ENCODE data around the gene AGAP1. TPM values are rescaled to one million over a fixed set of nuclear protein-coding genes. Genes with fewer than 3 reads are reported as not detected.

AGAP1 gene
- total RNA-seq, 1 donor from 2014 or later: 39.0 TPM

DNA sequence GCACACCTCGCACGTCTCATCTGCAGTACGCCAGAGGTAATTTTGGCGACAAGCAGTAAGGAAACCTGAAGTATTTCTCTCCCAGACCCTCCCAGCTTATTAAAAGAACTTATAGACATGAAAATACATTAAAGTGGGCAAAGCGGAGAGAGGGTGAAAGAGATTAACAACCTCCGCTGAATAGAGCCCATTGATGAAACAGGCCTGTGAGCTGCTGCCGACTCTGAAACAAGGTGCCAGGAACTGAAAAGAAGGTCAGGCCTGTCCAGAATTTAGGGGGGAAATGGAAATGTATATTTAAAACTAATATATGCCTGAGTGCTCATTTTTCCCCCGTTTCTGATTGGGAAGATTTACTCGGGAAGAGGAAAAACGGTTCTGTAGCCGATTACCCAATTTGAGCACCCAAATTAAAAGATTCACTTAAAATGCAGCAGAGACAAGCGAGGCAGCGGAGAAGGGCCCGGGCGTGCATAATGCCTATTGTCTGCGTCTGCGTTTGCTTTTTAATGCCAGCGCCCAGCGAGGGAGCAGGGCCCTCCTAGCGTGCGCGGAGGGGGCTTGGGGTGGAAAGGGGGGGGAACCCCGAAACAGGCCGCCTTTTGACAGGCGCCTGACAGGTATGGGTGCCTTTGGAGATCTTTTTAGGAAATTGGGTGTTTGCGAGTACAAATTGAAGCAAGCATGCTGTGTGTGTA is 358.1 kb downstream of the AGAP1 start:
- no peaks in the 10 kb centered on the region for H3K4me1 Mint-ChIP-seq (ENCODE audit: low read depth)
- TF ChIP-seq, protein P1, sequence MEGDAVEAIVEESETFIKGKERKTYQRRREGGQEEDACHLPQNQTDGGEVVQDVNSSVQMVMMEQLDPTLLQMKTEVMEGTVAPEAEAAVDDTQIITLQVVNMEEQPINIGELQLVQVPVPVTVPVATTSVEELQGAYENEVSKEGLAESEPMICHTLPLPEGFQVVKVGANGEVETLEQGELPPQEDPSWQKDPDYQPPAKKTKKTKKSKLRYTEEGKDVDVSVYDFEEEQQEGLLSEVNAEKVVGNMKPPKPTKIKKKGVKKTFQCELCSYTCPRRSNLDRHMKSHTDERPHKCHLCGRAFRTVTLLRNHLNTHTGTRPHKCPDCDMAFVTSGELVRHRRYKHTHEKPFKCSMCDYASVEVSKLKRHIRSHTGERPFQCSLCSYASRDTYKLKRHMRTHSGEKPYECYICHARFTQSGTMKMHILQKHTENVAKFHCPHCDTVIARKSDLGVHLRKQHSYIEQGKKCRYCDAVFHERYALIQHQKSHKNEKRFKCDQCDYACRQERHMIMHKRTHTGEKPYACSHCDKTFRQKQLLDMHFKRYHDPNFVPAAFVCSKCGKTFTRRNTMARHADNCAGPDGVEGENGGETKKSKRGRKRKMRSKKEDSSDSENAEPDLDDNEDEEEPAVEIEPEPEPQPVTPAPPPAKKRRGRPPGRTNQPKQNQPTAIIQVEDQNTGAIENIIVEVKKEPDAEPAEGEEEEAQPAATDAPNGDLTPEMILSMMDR (IDR thresholded peaks at IDR 0.05): no peak
- no peaks in the 10 kb centered on the region for H3K36me3 Mint-ChIP-seq (ENCODE audit: low read depth)
- no peak overlapping the region for H3K27ac Mint-ChIP-seq (ENCODE audit: unreplicated experiment)
- no peak overlapping the region for H3K4me3 Mint-ChIP-seq (ENCODE audit: unreplicated experiment)
- no peaks in the 10 kb centered on the region for H3K27me3 Mint-ChIP-seq (ENCODE audit: low read depth)
- no peak for DNase-seq (ENCODE audit: low spot score)
- no peaks in the 10 kb centered on the region for H3K9me3 Mint-ChIP-seq (ENCODE audit: low read depth)

DNA sequence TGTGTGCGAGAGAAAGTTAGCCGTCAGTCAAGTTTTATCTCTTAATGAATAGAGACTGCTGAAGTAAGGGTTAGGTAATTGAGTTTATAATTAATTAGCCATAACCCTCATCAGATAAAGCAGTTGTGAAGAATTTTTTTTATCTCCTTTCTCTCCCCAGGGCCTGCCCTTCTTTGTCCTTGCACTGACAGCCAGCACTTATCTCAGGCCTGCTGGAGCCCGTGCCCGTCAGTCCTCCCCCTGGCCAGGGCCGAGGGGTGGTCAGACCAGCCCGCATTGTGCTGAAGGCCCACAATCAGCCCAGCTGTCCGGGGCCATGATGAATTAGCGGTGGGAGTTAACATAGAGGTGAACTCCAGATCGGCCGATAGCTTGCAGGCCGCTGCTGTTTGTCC is 358.7 kb downstream of the AGAP1 start:
- no peak overlapping the region for H3K27ac Mint-ChIP-seq (ENCODE audit: unreplicated experiment)
- no peaks in the 10 kb centered on the region for H3K4me1 Mint-ChIP-seq (ENCODE audit: low read depth)
- H3K27me3 Mint-ChIP-seq (ENCODE audit: low read depth): no peaks in the 10 kb centered on the region
- no peaks in the 10 kb centered on the region for H3K36me3 Mint-ChIP-seq (ENCODE audit: low read depth)
- no peaks in the 10 kb centered on the region for H3K9me3 Mint-ChIP-seq (ENCODE audit: low read depth)
- TF ChIP-seq, protein P1 (IDR thresholded peaks at IDR 0.05): no peak
- DNase-seq (ENCODE audit: low spot score): no peak
- no peak overlapping the region for H3K4me3 Mint-ChIP-seq (ENCODE audit: unreplicated experiment)

DNA sequence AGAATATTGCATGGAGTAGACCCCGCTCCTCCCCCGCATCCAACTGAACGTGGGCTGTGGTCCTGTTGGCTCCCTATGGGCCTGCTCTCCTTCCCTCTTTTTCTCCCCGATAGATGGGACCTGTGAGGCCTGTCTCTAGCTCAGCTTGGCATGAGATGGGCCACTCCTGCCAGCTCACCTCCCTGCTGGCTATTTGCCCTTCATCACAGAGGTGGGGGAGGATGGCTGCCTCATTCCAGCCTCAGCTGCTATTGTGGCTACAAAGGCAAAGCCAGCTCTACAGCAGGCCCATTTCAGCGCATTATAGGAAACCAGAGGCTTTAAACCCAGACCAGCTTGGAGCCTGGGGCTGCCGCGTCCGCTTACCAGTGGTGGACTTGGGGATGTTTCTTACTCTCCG is 360.4 kb downstream of the AGAP1 start:
- no peak for DNase-seq (ENCODE audit: low spot score)
- Mint-ChIP-seq H3K27me3 (ENCODE audit: low read depth) (no peaks in the 10 kb centered on the region), H3K27ac (ENCODE audit: unreplicated experiment) (no peak overlapping the region), H3K4me1 (ENCODE audit: low read depth) (peaks cover under 1% of the 10 kb centered on the region), H3K4me3 (ENCODE audit: unreplicated experiment) (no peak overlapping the region), H3K36me3 (ENCODE audit: low read depth) (no peaks in the 10 kb centered on the region), H3K9me3 (ENCODE audit: low read depth) (no peaks in the 10 kb centered on the region)
- TF ChIP-seq, protein P1 (IDR thresholded peaks at IDR 0.05): no peak

DNA sequence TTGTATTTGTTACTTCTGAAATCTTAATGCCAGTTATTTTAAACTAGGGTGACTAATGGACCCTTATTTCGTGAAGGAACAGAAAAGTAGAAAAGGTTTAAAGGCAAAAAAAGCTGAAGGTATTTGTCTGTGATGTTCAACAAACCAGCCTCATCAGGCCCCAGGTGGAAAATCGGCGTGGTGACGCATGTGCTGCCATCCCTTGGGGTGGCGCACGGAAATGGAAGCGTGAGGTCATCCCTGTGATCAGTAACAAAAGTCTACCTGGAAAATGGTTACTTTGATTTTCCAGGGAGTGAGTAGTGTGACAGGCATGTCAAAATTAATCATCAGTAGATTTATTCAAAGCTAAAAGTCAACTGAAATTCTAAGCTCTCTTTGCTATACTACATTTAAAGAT is 361.2 kb downstream of the AGAP1 start:
- peaks cover 7% of the 10 kb centered on the region for H3K4me1 Mint-ChIP-seq (ENCODE audit: low read depth)
- no peak overlapping the region for H3K27ac Mint-ChIP-seq (ENCODE audit: unreplicated experiment)
- H3K9me3 Mint-ChIP-seq (ENCODE audit: low read depth): no peaks in the 10 kb centered on the region
- H3K27me3 Mint-ChIP-seq (ENCODE audit: low read depth): no peaks in the 10 kb centered on the region
- no peaks in the 10 kb centered on the region for H3K36me3 Mint-ChIP-seq (ENCODE audit: low read depth)
- DNase-seq (ENCODE audit: low spot score): no peak
- no peak overlapping the region for H3K4me3 Mint-ChIP-seq (ENCODE audit: unreplicated experiment)
- TF ChIP-seq, protein P1 (IDR thresholded peaks at IDR 0.05): no peak

DNA sequence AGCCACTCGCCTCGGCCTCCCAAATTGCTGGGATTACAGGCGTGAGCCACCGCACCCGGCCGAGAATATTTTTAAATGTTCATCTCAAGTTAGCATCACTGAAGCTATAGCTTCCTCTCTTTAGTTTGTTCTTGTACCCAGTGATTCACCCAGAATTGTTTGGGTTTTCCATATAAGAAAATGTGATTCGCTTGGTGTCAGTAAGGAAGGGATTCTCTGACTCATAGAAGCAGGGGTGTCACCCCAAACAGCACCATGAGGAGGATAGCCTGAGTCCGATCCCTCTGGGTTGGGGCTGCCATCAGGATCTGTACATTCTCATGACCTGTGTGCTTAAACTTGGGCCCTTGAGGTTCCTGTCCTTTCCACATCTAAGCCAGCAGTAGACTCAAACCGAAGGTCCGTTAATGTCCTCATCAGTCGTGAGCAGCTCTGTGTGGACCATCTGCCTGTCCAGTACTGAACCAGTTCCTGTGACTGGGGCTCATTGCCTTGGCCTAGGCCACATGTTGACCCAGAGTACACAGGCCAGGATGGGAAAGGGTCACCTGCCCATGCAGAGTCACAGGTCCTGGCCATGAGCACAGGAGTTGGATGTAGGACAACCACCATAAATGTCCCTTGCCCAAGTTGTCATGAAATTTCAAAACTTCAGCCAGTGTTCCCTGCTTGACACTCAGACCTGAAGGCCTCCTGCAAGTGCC is 362.5 kb downstream of the AGAP1 start:
- TF ChIP-seq, protein P1 (IDR thresholded peaks at IDR 0.05): no peak
- peaks cover 18% of the 10 kb centered on the region for H3K4me1 Mint-ChIP-seq (ENCODE audit: low read depth)
- no peak overlapping the region for H3K4me3 Mint-ChIP-seq (ENCODE audit: unreplicated experiment)
- no peaks in the 10 kb centered on the region for H3K9me3 Mint-ChIP-seq (ENCODE audit: low read depth)
- no peak overlapping the region for H3K27ac Mint-ChIP-seq (ENCODE audit: unreplicated experiment)
- no peaks in the 10 kb centered on the region for H3K27me3 Mint-ChIP-seq (ENCODE audit: low read depth)
- DNase-seq (ENCODE audit: low spot score): no peak
- no peaks in the 10 kb centered on the region for H3K36me3 Mint-ChIP-seq (ENCODE audit: low read depth)
